ENCODE measurements around the gene PRKAG2. TPM values are rescaled to one million over a fixed set of nuclear protein-coding genes. Genes with fewer than 3 reads are reported as not detected.

Gene PRKAG2
- total and polyA plus RNA-seq, 2 of the 8 experiments (the other 6 are each of a cell fraction or from before 2014, with no cell fraction given): 7.5 to 18.1 TPM

DNA sequence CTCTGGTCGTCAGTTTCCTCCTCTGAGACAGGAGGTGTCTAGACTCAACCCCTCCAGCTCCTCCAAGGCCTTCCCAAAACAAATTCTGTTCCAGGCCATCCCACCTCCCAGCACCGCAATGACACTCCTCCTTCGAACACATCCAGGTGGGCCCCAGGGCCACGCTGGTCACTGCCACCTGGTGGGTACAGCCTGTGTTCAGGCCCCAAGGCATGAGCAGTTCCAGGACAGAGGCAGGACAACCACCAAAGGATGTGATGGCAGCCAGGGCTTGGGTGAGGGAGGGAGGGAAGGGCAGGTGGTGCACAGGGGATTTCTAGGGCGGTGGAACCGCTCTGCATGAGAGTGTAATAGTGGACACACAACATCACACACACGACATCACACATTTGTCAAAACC is 76.5 kb downstream of the PRKAG2 start (continued):
- TF ChIP-seq, protein P1, sequence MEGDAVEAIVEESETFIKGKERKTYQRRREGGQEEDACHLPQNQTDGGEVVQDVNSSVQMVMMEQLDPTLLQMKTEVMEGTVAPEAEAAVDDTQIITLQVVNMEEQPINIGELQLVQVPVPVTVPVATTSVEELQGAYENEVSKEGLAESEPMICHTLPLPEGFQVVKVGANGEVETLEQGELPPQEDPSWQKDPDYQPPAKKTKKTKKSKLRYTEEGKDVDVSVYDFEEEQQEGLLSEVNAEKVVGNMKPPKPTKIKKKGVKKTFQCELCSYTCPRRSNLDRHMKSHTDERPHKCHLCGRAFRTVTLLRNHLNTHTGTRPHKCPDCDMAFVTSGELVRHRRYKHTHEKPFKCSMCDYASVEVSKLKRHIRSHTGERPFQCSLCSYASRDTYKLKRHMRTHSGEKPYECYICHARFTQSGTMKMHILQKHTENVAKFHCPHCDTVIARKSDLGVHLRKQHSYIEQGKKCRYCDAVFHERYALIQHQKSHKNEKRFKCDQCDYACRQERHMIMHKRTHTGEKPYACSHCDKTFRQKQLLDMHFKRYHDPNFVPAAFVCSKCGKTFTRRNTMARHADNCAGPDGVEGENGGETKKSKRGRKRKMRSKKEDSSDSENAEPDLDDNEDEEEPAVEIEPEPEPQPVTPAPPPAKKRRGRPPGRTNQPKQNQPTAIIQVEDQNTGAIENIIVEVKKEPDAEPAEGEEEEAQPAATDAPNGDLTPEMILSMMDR (IDR thresholded peaks at IDR 0.05; ENCODE audit: control extremely low read depth in 1 of 3, insufficient read depth in 1 of 3, low read depth in 1 of 3, low read length in 3 of 3): no peak
- TF ChIP-seq JUN (IDR thresholded peaks at IDR 0.05; ENCODE audit: low read depth, low read length): no peak
- no peak for TF ChIP-seq POU5F1 (IDR thresholded peaks at IDR 0.05; ENCODE audit: low read depth, low read length)
- TF ChIP-seq CREB1 (IDR thresholded peaks at IDR 0.05): no peak

All from H1 (cell line).